Measurements from ENCODE around the gene SLC9A9.
"Not testable (repeated sequence)": the region's sequence is repeated elsewhere in the genome, so short reads cannot be mapped to it uniquely, and the experiment has no call there.

Gene SLC9A9

GRCh38 chr3:143283432-143284128, 564.7 kb downstream of the SLC9A9 start:
- TF ChIP-seq POLR2A (IDR thresholded peaks at IDR 0.05; ENCODE audit: low read length): peak; percentile 42
- TF ChIP-seq GATA1 (IDR thresholded peaks at IDR 0.05; ENCODE audit: low read depth, low read length): peak; percentile 21
- peak; percentile 94 to 99 for DNase-seq

- no peak for DNase-seq
- no peak for TF ChIP-seq POLR2A (IDR thresholded peaks at IDR 0.05; ENCODE audit: low read length)
- no peak for TF ChIP-seq GATA1 (IDR thresholded peaks at IDR 0.05; ENCODE audit: low read depth, low read length)
Measured at GRCh38 chr3:143280984-143281383, 567.3 kb downstream of the SLC9A9 start.

- DNase-seq: not testable (repeated sequence)
Measured at GRCh38 chr3:143279567-143279966, 568.7 kb downstream of the SLC9A9 start.

- TF ChIP-seq POLR2A (IDR thresholded peaks at IDR 0.05; ENCODE audit: low read length) (no peak), GATA1 (IDR thresholded peaks at IDR 0.05; ENCODE audit: low read depth, low read length) (no peak)
- DNase-seq: no peak
Measured at GRCh38 chr3:143278721-143279120, 569.5 kb downstream of the SLC9A9 start.

GRCh38 chr3:143277531-143277930, 570.7 kb downstream of the SLC9A9 start:
- DNase-seq: no peak
- TF ChIP-seq GATA1 (IDR thresholded peaks at IDR 0.05; ENCODE audit: low read depth, low read length): no peak
- TF ChIP-seq POLR2A (IDR thresholded peaks at IDR 0.05; ENCODE audit: low read length): no peak

GRCh38 chr3:143276592-143276991, 571.7 kb downstream of the SLC9A9 start:
- TF ChIP-seq GATA1 (IDR thresholded peaks at IDR 0.05; ENCODE audit: low read depth, low read length) (no peak), POLR2A (IDR thresholded peaks at IDR 0.05; ENCODE audit: low read length) (no peak)
- DNase-seq: no peak

GRCh38 chr3:143273975-143274690, 574.1 kb downstream of the SLC9A9 start:
- TF ChIP-seq GATA1 (IDR thresholded peaks at IDR 0.05; ENCODE audit: low read depth, low read length) (no peak), POLR2A (IDR thresholded peaks at IDR 0.05; ENCODE audit: low read length) (no peak)
- DNase-seq: no peak

GRCh38 chr3:143271136-143271535, 577.1 kb downstream of the SLC9A9 start:
- TF ChIP-seq GATA1 (IDR thresholded peaks at IDR 0.05; ENCODE audit: low read depth, low read length): no peak
- no peak for TF ChIP-seq POLR2A (IDR thresholded peaks at IDR 0.05; ENCODE audit: low read length)
- DNase-seq: no peak

GRCh38 chr3:143269741-143270140, 578.5 kb downstream of the SLC9A9 start:
- TF ChIP-seq POLR2A (IDR thresholded peaks at IDR 0.05; ENCODE audit: low read length): no peak
- TF ChIP-seq GATA1 (IDR thresholded peaks at IDR 0.05; ENCODE audit: low read depth, low read length): no peak
- DNase-seq: no peak

GRCh38 chr3:143267989-143268388, 580.3 kb downstream of the SLC9A9 start:
- no peak for DNase-seq
- no peak for TF ChIP-seq GATA1 (IDR thresholded peaks at IDR 0.05; ENCODE audit: low read depth, low read length)
- no peak for TF ChIP-seq POLR2A (IDR thresholded peaks at IDR 0.05; ENCODE audit: low read length)

- no peak for DNase-seq
- TF ChIP-seq GATA1 (IDR thresholded peaks at IDR 0.05; ENCODE audit: low read depth, low read length): no peak
- TF ChIP-seq POLR2A (IDR thresholded peaks at IDR 0.05; ENCODE audit: low read length): no peak
Measured at GRCh38 chr3:143266927-143267326, 581.3 kb downstream of the SLC9A9 start.

- TF ChIP-seq POLR2A (IDR thresholded peaks at IDR 0.05; ENCODE audit: low read length) (no peak), GATA1 (IDR thresholded peaks at IDR 0.05; ENCODE audit: low read depth, low read length) (no peak)
Measured at GRCh38 chr3:143266511-143266910, 581.8 kb downstream of the SLC9A9 start.

GRCh38 chr3:143265501-143266070, 582.7 kb downstream of the SLC9A9 start:
- no peak for DNase-seq
- TF ChIP-seq POLR2A (IDR thresholded peaks at IDR 0.05; ENCODE audit: low read length): no peak
- TF ChIP-seq GATA1 (IDR thresholded peaks at IDR 0.05; ENCODE audit: low read depth, low read length): no peak

More at GRCh38 chr3:143266511-143266910, 581.8 kb downstream of the SLC9A9 start:
- no peak for DNase-seq

- no peak for DNase-seq
- TF ChIP-seq POLR2A (IDR thresholded peaks at IDR 0.05; ENCODE audit: low read length) (no peak), GATA1 (IDR thresholded peaks at IDR 0.05; ENCODE audit: low read depth, low read length) (no peak)
Measured at GRCh38 chr3:143263852-143264513, 584.3 kb downstream of the SLC9A9 start.
